Adrenal gland (tissue), 5 donors: Measurements from ENCODE around the gene PLA2G4C.

Experiments used
- POLR2A ChIP-seq, 2 donors: fragments of 450-650 bp; IDR thresholded peaks; one replicate each; pipeline ENCODE4 v1.6.1; 2017; ENCODE audit warnings: antibody characterized with exemption in 2 of 2, mild to moderate bottlenecking in 2 of 2, moderate library complexity in 1 of 2
- TF ChIP-seq, protein P1 (sequence below), 6 experiments: fragments of 450-650 bp in 4 of 6; fragments of 200-600 bp in 2 of 6; sonication (generic) in 1 of 6; IDR thresholded peaks; 1 replicate in 5 of 6; 2 replicates in 1 of 6; pipeline versions ENCODE4 v1.5.1 to v1.8.0; 2016 to 2021; ENCODE audit warnings: antibody characterized with exemption in 6 of 6, mild to moderate bottlenecking in 2 of 6, moderate library complexity in 1 of 6
- donor health status: DM: no; HTN: no; CAD: no.

GRCh38 chr19:48111280-48111679 lies 663 bp upstream of the PLA2G4C start:
- TF ChIP-seq POLR2A (IDR thresholded peaks at IDR 0.05), result no peak
- TF ChIP-seq, protein P1, sequence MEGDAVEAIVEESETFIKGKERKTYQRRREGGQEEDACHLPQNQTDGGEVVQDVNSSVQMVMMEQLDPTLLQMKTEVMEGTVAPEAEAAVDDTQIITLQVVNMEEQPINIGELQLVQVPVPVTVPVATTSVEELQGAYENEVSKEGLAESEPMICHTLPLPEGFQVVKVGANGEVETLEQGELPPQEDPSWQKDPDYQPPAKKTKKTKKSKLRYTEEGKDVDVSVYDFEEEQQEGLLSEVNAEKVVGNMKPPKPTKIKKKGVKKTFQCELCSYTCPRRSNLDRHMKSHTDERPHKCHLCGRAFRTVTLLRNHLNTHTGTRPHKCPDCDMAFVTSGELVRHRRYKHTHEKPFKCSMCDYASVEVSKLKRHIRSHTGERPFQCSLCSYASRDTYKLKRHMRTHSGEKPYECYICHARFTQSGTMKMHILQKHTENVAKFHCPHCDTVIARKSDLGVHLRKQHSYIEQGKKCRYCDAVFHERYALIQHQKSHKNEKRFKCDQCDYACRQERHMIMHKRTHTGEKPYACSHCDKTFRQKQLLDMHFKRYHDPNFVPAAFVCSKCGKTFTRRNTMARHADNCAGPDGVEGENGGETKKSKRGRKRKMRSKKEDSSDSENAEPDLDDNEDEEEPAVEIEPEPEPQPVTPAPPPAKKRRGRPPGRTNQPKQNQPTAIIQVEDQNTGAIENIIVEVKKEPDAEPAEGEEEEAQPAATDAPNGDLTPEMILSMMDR (IDR thresholded peaks at IDR 0.05), result no peak
